H9 (cell line): ENCODE results near the gene THSD7A. TPM values are rescaled to one million over a fixed set of nuclear protein-coding genes. Genes with fewer than 3 reads are reported as not detected.

Source experiments
- DNase-seq: peaks from one replicate; pipeline ENCODE4 v3.0.0-alpha.2; 2017
- H2AFZ ChIP-seq: one replicate; pipeline ENCODE4 v1.6.1; 2013; ENCODE audit warnings: mild to moderate bottlenecking, low read length, control low read depth, moderate library complexity
- H2AK5ac ChIP-seq: 2 replicates; pipeline ENCODE4 v1.6.1; 2013; ENCODE audit warnings: low read length, control low read depth, mixed read lengths; ENCODE audit not compliant: insufficient read length
- H2BK120ac ChIP-seq: one replicate; pipeline ENCODE4 v1.6.1; 2013; ENCODE audit warnings: low read depth, mild to moderate bottlenecking, low read length, control low read depth, inconsistent platforms; ENCODE audit not compliant: poor library complexity, severe bottlenecking
- H2BK12ac ChIP-seq: 2 replicates; pipeline ENCODE4 v1.6.1; 2013; ENCODE audit warnings: low read length, control low read depth, mixed read lengths, low read depth; ENCODE audit not compliant: insufficient read length
- H2BK15ac ChIP-seq: 2 replicates; pipeline ENCODE4 v1.6.1; 2013; ENCODE audit warnings: low read depth, low read length, control low read depth
- H2BK20ac ChIP-seq: one replicate; pipeline ENCODE4 v1.6.1; 2013; ENCODE audit warnings: low read depth, mild to moderate bottlenecking, low read length, control low read depth, inconsistent platforms; ENCODE audit not compliant: poor library complexity, severe bottlenecking
- H2BK5ac ChIP-seq: 2 replicates; pipeline ENCODE4 v1.6.1; 2013; ENCODE audit warnings: low read length, control low read depth, mixed read lengths; ENCODE audit not compliant: insufficient read length
- H3K14ac ChIP-seq: 2 replicates; pipeline ENCODE4 v1.6.1; 2013; ENCODE audit warnings: low read length, control low read depth; ENCODE audit not compliant: insufficient read depth
- H3K18ac ChIP-seq: 2 replicates; pipeline ENCODE4 v1.6.1; 2013; ENCODE audit warnings: low read depth, mild to moderate bottlenecking, mixed read lengths, low read length, control low read depth; ENCODE audit not compliant: insufficient read length
- H3K23ac ChIP-seq: 2 replicates; pipeline ENCODE4 v1.6.1; 2013; ENCODE audit warnings: low read length, control low read depth, mixed read lengths, low read depth; ENCODE audit not compliant: insufficient read length
- H3K23me2 ChIP-seq: 2 replicates; pipeline ENCODE4 v1.6.1; 2013; ENCODE audit warnings: low read depth, mild to moderate bottlenecking, mixed read lengths, low read length, control low read depth; ENCODE audit not compliant: insufficient read length, poor library complexity, severe bottlenecking
- H3K27ac ChIP-seq: 2 replicates; pipeline ENCODE4 v1.5.1; 2013; ENCODE audit warnings: low read length, control low read depth, mixed read lengths, low read depth; ENCODE audit not compliant: insufficient read length
- H3K27me3 ChIP-seq: 2 replicates; pipeline ENCODE4 v1.6.1; 2013; ENCODE audit warnings: low read length, control low read depth, inconsistent platforms; ENCODE audit not compliant: insufficient read depth
- H3K4ac ChIP-seq: 2 replicates; pipeline ENCODE4 v1.6.1; 2013; ENCODE audit warnings: low read depth, mild to moderate bottlenecking, control low read depth, inconsistent platforms, low read length, moderate library complexity
- H3K4me1 ChIP-seq: 2 replicates; pipeline ENCODE4 v1.6.1; 2013; ENCODE audit warnings: low read length, control low read depth, inconsistent platforms; ENCODE audit not compliant: insufficient read depth
- H3K4me2 ChIP-seq: 2 replicates; pipeline ENCODE4 v1.6.1; 2013; ENCODE audit warnings: low read length, control low read depth, mixed read lengths; ENCODE audit not compliant: insufficient read length, insufficient read depth
- H3K56ac ChIP-seq: 2 replicates; pipeline ENCODE4 v1.6.1; 2013; ENCODE audit warnings: low read depth, mild to moderate bottlenecking, mixed read lengths, low read length, control low read depth; ENCODE audit not compliant: insufficient read length
- H3K79me1 ChIP-seq: 2 replicates; pipeline ENCODE4 v1.6.1; 2013; ENCODE audit warnings: low read depth, mild to moderate bottlenecking, moderate library complexity, low read length, control low read depth, inconsistent platforms; ENCODE audit not compliant: insufficient read depth, poor library complexity, severe bottlenecking
- H3K79me2 ChIP-seq: 2 replicates; pipeline ENCODE4 v1.6.1; 2013; ENCODE audit warnings: low read length, control low read depth, inconsistent platforms; ENCODE audit not compliant: insufficient read depth
- H3K9ac ChIP-seq: 2 replicates; pipeline ENCODE4 v1.6.1; 2013; ENCODE audit warnings: low read length, control low read depth, mixed read lengths; ENCODE audit not compliant: insufficient read length; ENCODE audit errors: extremely low read depth
- H3K9me3 ChIP-seq: one replicate; pipeline ENCODE4 v1.6.1; 2013; ENCODE audit warnings: low read depth, low read length, inconsistent platforms; ENCODE audit not compliant: control insufficient read depth
- H3T11ph ChIP-seq: one replicate; pipeline ENCODE4 v1.6.1; 2013; ENCODE audit warnings: mild to moderate bottlenecking, low read length, control low read depth, inconsistent platforms
- H4K20me1 ChIP-seq: one replicate; pipeline ENCODE4 v1.6.1; 2013; ENCODE audit not compliant: control insufficient read depth, insufficient read length, insufficient read depth
- H4K5ac ChIP-seq: 2 replicates; pipeline ENCODE4 v1.6.1; 2013; ENCODE audit warnings: low read depth, mild to moderate bottlenecking, mixed read lengths, low read length, control low read depth; ENCODE audit not compliant: insufficient read length
- H4K8ac ChIP-seq: replicated peaks from 2 replicates; pipeline ENCODE4 v1.6.1; 2013; ENCODE audit warnings: low read length, control low read depth, mixed read lengths, low read depth; ENCODE audit not compliant: insufficient read length
- H4K91ac ChIP-seq: 2 replicates; pipeline ENCODE4 v1.6.1; 2013; ENCODE audit warnings: low read depth, mild to moderate bottlenecking, moderate library complexity, mixed read lengths, low read length, control low read depth; ENCODE audit not compliant: insufficient read length
- H3K27ac Mint-ChIP-seq, 3 experiments: 2 replicates in 2 of 3; 3 replicates in 1 of 3; pipeline ENCODE4 v1.8.0; 2020 to 2021; ENCODE audit warnings: mixed read lengths in 3 of 3, mild to moderate bottlenecking in 1 of 3, moderate library complexity in 1 of 3
- H3K27me3 Mint-ChIP-seq: 2 replicates; pipeline ENCODE4 v1.8.0; 2021; ENCODE audit warnings: low read depth, mild to moderate bottlenecking, moderate library complexity, mixed read lengths
- H3K36me3 Mint-ChIP-seq, 3 experiments: 2 replicates in 2 of 3; 3 replicates in 1 of 3; pipeline ENCODE4 v1.8.0; 2020 to 2021; ENCODE audit warnings: low read depth in 3 of 3, mixed read lengths in 3 of 3; ENCODE audit not compliant: insufficient read depth in 1 of 3
- H3K4me1 Mint-ChIP-seq, 2 experiments: 2 replicates each; pipeline ENCODE4 v1.8.0; 2020; ENCODE audit warnings: mixed read lengths in 2 of 2
- H3K4me3 Mint-ChIP-seq, 2 experiments: 2 replicates in 1 of 2; 3 replicates in 1 of 2; pipeline ENCODE4 v1.8.0; 2020 to 2021; ENCODE audit warnings: mild to moderate bottlenecking in 2 of 2, mixed read lengths in 2 of 2, moderate library complexity in 1 of 2
- H3K9me3 Mint-ChIP-seq, 2 experiments: 2 replicates in 1 of 2; 3 replicates in 1 of 2; pipeline ENCODE4 v1.8.0; 2020; ENCODE audit warnings: mild to moderate bottlenecking in 2 of 2, mixed read lengths in 2 of 2, moderate library complexity in 1 of 2
- WGBS: extraction: QIAGEN DNeasy Blood & Tissue Kit; methylation state at CpG from one replicate; pipeline ENCODE4 v1.1.7; 2013; ENCODE audit warnings: missing lambda C conversion rate, low lambda C conversion rate, mixed read lengths; ENCODE audit not compliant: insufficient read length; ENCODE audit errors: extremely low coverage; 5-methylcytosine and 5-hydroxymethylcytosine counted together
- total RNA-seq: library from RNA; stranded (reverse); gene quantifications from 2 replicates; pipeline ENCODE4 v1.2.1, GENCODE V29; 2021
- TF ChIP-seq, protein P1 (sequence below): fragments of 200-600 bp; sonication (generic); conservative IDR thresholded peaks from 3 replicates; pipeline ENCODE4 v1.8.0; 2021; ENCODE audit warnings: antibody characterized with exemption, mild to moderate bottlenecking

The THSD7A gene
- total RNA-seq, 1 experiment from 2014 or later, result 0.42 TPM

DNA sequence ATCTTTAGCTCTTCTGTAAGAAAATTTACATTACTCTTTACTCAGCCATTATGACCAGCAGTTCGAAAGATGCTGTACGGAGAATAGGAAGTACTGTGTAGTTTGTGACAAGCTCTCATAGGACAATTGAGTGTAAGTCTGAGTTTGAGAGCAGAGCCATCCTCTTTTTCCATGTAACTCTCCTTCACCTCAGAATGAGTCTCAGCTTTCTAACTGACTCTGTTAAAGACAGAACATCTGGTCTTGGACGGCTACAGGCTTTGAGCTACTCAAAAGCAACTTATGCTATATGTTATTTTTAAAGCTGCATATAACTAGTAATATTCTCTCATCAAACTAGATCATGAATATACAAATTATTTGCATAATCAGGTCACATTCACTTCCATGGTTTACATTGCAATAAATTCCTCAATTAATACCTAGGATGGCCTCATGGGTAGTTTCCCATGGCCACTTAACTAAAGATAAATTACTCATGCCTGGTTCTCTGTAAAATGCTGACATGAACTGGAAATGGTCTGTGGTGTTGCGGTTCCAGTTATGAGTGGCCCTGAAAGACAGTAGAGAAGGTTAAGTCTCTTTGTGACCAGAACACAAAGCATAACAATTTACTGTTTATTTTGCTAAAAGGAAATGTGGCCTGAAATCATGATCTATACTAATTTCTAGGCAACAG, 499.7 kb downstream of the THSD7A start:
- no peak overlapping the region for H3K56ac ChIP-seq
- no peak overlapping the region for H4K91ac ChIP-seq
- no peaks in the 10 kb centered on the region for H3K79me1 ChIP-seq
- H3K36me3 Mint-ChIP-seq, result no peaks in the 10 kb centered on the region
- no peak overlapping the region for H4K5ac ChIP-seq
- H3K4me1 Mint-ChIP-seq, result peaks cover 11 to 12% of the 10 kb centered on the region in 2 experiments
- no peaks in the 10 kb centered on the region for H3K9me3 ChIP-seq
- no peaks in the 10 kb centered on the region for H3K27me3 Mint-ChIP-seq
- no peak overlapping the region for H3T11ph ChIP-seq
- H3K14ac ChIP-seq, result no peak overlapping the region
- no peak overlapping the region for H2BK12ac ChIP-seq
- no peak overlapping the region for H3K4ac ChIP-seq
- H2BK5ac ChIP-seq, result no peak overlapping the region
- H3K4me1 ChIP-seq, result no peaks in the 10 kb centered on the region
- no peaks in the 10 kb centered on the region for H3K23me2 ChIP-seq
- H3K9ac ChIP-seq, result no peak overlapping the region
- no peak overlapping the region for H2AK5ac ChIP-seq
- H4K20me1 ChIP-seq, result no peaks in the 10 kb centered on the region
- no peak overlapping the region for H3K27ac Mint-ChIP-seq
- H3K79me2 ChIP-seq, result no peaks in the 10 kb centered on the region
- H3K27me3 ChIP-seq, result no peaks in the 10 kb centered on the region; the same call in 1 of the 2 replicates
- TF ChIP-seq, protein P1, sequence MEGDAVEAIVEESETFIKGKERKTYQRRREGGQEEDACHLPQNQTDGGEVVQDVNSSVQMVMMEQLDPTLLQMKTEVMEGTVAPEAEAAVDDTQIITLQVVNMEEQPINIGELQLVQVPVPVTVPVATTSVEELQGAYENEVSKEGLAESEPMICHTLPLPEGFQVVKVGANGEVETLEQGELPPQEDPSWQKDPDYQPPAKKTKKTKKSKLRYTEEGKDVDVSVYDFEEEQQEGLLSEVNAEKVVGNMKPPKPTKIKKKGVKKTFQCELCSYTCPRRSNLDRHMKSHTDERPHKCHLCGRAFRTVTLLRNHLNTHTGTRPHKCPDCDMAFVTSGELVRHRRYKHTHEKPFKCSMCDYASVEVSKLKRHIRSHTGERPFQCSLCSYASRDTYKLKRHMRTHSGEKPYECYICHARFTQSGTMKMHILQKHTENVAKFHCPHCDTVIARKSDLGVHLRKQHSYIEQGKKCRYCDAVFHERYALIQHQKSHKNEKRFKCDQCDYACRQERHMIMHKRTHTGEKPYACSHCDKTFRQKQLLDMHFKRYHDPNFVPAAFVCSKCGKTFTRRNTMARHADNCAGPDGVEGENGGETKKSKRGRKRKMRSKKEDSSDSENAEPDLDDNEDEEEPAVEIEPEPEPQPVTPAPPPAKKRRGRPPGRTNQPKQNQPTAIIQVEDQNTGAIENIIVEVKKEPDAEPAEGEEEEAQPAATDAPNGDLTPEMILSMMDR, result no peak
- no CpG with 5 or more reads among the region's 4 CpGs for WGBS
- no peaks in the 10 kb centered on the region for H3K9me3 Mint-ChIP-seq
- no peak overlapping the region for H3K27ac ChIP-seq
- H3K18ac ChIP-seq, result no peak overlapping the region
- H3K23ac ChIP-seq, result no peak overlapping the region
- H2BK20ac ChIP-seq, result no peak overlapping the region
- no peak overlapping the region for H2AFZ ChIP-seq
- H3K4me3 Mint-ChIP-seq, result no peak overlapping the region
- no peak overlapping the region for H3K4me2 ChIP-seq
- no peak for DNase-seq
- no peak overlapping the region for H2BK120ac ChIP-seq
- no peak overlapping the region for H4K8ac ChIP-seq
- no peak overlapping the region for H2BK15ac ChIP-seq
